HG02610 (cell line): ENCODE results near the gene OBI1.
"Not testable (repeated sequence)": the region's sequence is repeated elsewhere in the genome, so short reads cannot be mapped to it uniquely, and the experiment has no call there.

ENCODE experiments used
- ATAC-seq: cut with Tn5 transposase; IDR thresholded peaks from one replicate; pipeline ENCODE4 v1.9.1; 2021; ENCODE audit warnings: mild to moderate bottlenecking, moderate library complexity; ENCODE audit not compliant: unreplicated experiment

Gene OBI1

GRCh38 chr13:78649997-78650716 is 8.8 kb downstream of the OBI1 start:
- no peak for ATAC-seq

- ATAC-seq: not testable (repeated sequence)
Measured at GRCh38 chr13:78647109-78647678, 11.8 kb downstream of the OBI1 start.

- ATAC-seq: peak; percentile 80
Measured at GRCh38 chr13:78638216-78638615, 20.7 kb downstream of the OBI1 start.

GRCh38 chr13:78636495-78636894 is 22.5 kb downstream of the OBI1 start:
- ATAC-seq: no peak

- ATAC-seq: no peak
Measured at GRCh38 chr13:78632996-78633395, 26.0 kb downstream of the OBI1 start.

GRCh38 chr13:78631077-78631476 is 27.9 kb downstream of the OBI1 start:
- no peak for ATAC-seq

GRCh38 chr13:78630511-78630910 is 28.4 kb downstream of the OBI1 start:
- no peak for ATAC-seq

- ATAC-seq: no peak
Measured at GRCh38 chr13:78625384-78625783, 33.6 kb downstream of the OBI1 start.

GRCh38 chr13:78623132-78623531 is 35.8 kb downstream of the OBI1 start:
- ATAC-seq: no peak

GRCh38 chr13:78620936-78621470 is 38.0 kb downstream of the OBI1 start:
- ATAC-seq: no peak

- no peak for ATAC-seq
Measured at GRCh38 chr13:78618411-78618810, 40.5 kb downstream of the OBI1 start.

- ATAC-seq: no peak
Measured at GRCh38 chr13:78611040-78611439, 47.9 kb downstream of the OBI1 start.

GRCh38 chr13:78610381-78610883 is 48.5 kb downstream of the OBI1 start:
- peak; percentile 44 for ATAC-seq

GRCh38 chr13:78609464-78610205 is 49.3 kb downstream of the OBI1 start:
- ATAC-seq: no peak

GRCh38 chr13:78608688-78609463 is 50.1 kb downstream of the OBI1 start:
- ATAC-seq: no peak

- no peak for ATAC-seq
Measured at GRCh38 chr13:78608252-78608687, 50.7 kb downstream of the OBI1 start.

GRCh38 chr13:78607409-78608251 is 51.3 kb downstream of the OBI1 start:
- ATAC-seq: no peak

GRCh38 chr13:78606471-78607408 is 52.2 kb downstream of the OBI1 start:
- ATAC-seq: no peak
